ENCODE data around the gene BMP6.

BMP6 gene

GRCh38 chr6:7921632-7922092, 195.8 kb downstream of the BMP6 start:
- no peak for DNase-seq

DNA sequence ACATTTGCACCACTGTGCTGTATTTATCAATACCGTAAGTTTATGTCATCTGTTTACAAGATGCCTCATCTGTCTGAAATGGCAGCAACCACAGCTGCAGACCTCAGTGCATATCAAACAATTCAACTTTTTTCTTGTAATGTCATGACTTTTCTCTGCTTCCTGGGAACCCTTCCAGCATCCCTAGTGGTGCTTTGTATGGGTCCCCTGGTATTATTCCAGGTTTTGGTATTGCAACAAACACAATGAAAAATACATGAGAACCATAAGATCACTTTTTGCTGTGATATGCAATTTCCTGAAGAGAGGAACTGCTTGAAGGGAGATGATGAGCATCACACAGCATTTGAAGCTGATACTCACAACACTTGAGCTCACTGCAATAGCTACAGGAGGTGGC, 196.7 kb downstream of the BMP6 start:
- no peak for DNase-seq

- no peak for DNase-seq
Observed at GRCh38 chr6:7924867-7925266, 199.0 kb downstream of the BMP6 start.
